Left lung (tissue), 10 donors: ENCODE data around the gene POP4. TPM values are rescaled to one million over a fixed set of nuclear protein-coding genes. Genes with fewer than 3 reads are reported as not detected.

Source experiments
- ATAC-seq: fragments of 200-7000 bp; cut with Tn5 transposase; one replicate; pipeline ENCODE4 v1.9.1; 2020; ENCODE audit warnings: moderate library complexity
- DNase-seq, 4 donors: peaks; one replicate each; pipeline ENCODE4 v3.0.0-alpha.2; 2013 to 2020
- H3K27ac ChIP-seq, 2 donors: fragments of 200-600 bp; sonication (generic) in 1 of 2; one replicate each; pipeline versions ENCODE4 v1.5.0 to v1.8.0; 2020 to 2021
- H3K27me3 ChIP-seq, 2 donors: fragments of 200-600 bp; sonication (generic) in 1 of 2; one replicate each; pipeline versions ENCODE4 v1.5.0 to v1.8.0; 2020 to 2021
- H3K36me3 ChIP-seq, 2 donors: fragments of 200-600 bp; sonication (generic) in 1 of 2; one replicate each; pipeline versions ENCODE4 v1.5.0 to v1.8.0; 2020 to 2021
- H3K4me1 ChIP-seq, 2 donors: fragments of 200-600 bp; one replicate each; pipeline ENCODE4 v1.8.0; 2021
- H3K4me3 ChIP-seq, 2 donors: fragments of 200-600 bp; sonication (generic) in 1 of 2; one replicate each; pipeline versions ENCODE4 v1.5.0 to v1.8.0; 2020 to 2021; ENCODE audit warnings: mild to moderate bottlenecking in 1 of 2
- H3K9me3 ChIP-seq, 2 donors: fragments of 200-600 bp; sonication (generic) in 1 of 2; one replicate each; pipeline versions ENCODE4 v1.5.0 to v1.8.0; 2020 to 2021
- CTCF ChIP-seq, 2 donors: fragments of 200-600 bp; sonication (generic) in 1 of 2; IDR thresholded peaks; one replicate each; pipeline versions ENCODE4 v1.5.0 to v1.8.0; 2021; ENCODE audit warnings: antibody characterized with exemption in 2 of 2
- intact Hi-C, 2 donors: fragments of 100-400 bp; cut with DNase I; formaldehyde crosslinking; loops; one replicate each; pipeline versions ENCODE4 v1.11.2 to v1.14.2; 2022
- polyA plus RNA-seq, 6 donors: library from polyadenylated mRNA; unstranded; fragments of 120-200 nt; gene quantifications; one replicate each; pipeline ENCODE4 v1.2.1, GENCODE V29; 2013; ENCODE audit not compliant: insufficient read length in 6 of 6
- total RNA-seq, 2 donors: library from RNA; stranded (reverse); fragmentation: NEBNext Ultra II Directional; extraction: Animal tissue kit (Norgen Biotek cat#: 25700); gene quantifications; one replicate each; pipeline ENCODE4 v1.2.1, GENCODE V29; 2021
- donor health status: DM: no; HTN: yes; CAD: no.
- donor health status: DM: no; HTN: no; CAD: no.

POP4 gene
- total and polyA plus RNA-seq, 8 donors = 49.2 to 66.9 (median 54.4) TPM

GRCh38 chr19:29598496-29598895 is 7.6 kb upstream of the POP4 start:
- H3K4me3 ChIP-seq = no peak overlapping the region
- H3K4me1 ChIP-seq = no peaks in the 10 kb centered on the region
- DNase-seq = no peak
- H3K27ac ChIP-seq = no peak overlapping the region
- H3K36me3 ChIP-seq = no peaks in the 10 kb centered on the region
- H3K9me3 ChIP-seq = no peaks in the 10 kb centered on the region
- no peak for ATAC-seq
- peaks cover 0 to 55% of the 10 kb centered on the region in 2 donors for H3K27me3 ChIP-seq
- intact Hi-C loops = no loop called here
- no peak for TF ChIP-seq CTCF (IDR thresholded peaks at IDR 0.05)

GRCh38 chr19:29603308-29603707 is 2.8 kb upstream of the POP4 start:
- Histone ChIP-seq H3K27ac (no peak overlapping the region), H3K36me3 (no peaks in the 10 kb centered on the region), H3K4me1 (peaks cover 7 to 21% of the 10 kb centered on the region in 2 donors), H3K9me3 (no peaks in the 10 kb centered on the region), H3K4me3 (no peak overlapping the region), H3K27me3 (peaks cover 0 to 8% of the 10 kb centered on the region in 2 donors)
- no peak for TF ChIP-seq CTCF (IDR thresholded peaks at IDR 0.05)
- DNase-seq (no peak), ATAC-seq (no peak)
- intact Hi-C loops = no loop called here

- intact Hi-C loops = loop anchor here in 1 of 2 donors (5.0 kb wide), 1 partner anchor 106 kb away; no protein-coding TSS in a partner anchor
These were observed 301 bp downstream of the POP4 start for GRCh38 chr19:29606420-29606747.

GRCh38 chr19:29609636-29610035 is 3.6 kb downstream of the POP4 start:
- Histone ChIP-seq H3K27ac (no peak overlapping the region), H3K4me3 (no peak overlapping the region), H3K36me3 (peaks cover 0 to 58% of the 10 kb centered on the region in 2 donors), H3K9me3 (no peaks in the 10 kb centered on the region), H3K4me1 (peaks cover 7 to 21% of the 10 kb centered on the region in 2 donors), H3K27me3 (no peaks in the 10 kb centered on the region)
- intact Hi-C loops = loop anchor here in 1 of 2 donors (5.0 kb wide), 1 partner anchor 103 kb away; no protein-coding TSS in a partner anchor
- no peak for TF ChIP-seq CTCF (IDR thresholded peaks at IDR 0.05)
- DNase-seq = no peak
- no peak for ATAC-seq

More at GRCh38 chr19:29606420-29606747, 301 bp downstream of the POP4 start:
- Histone ChIP-seq H3K27ac (peak overlapping the region; percentile 93 to 95), H3K4me3 (peak overlapping the region; percentile 61 to 62), H3K27me3 (no peaks in the 10 kb centered on the region), H3K36me3 (peaks cover 0 to 26% of the 10 kb centered on the region in 2 donors), H3K9me3 (no peaks in the 10 kb centered on the region), H3K4me1 (peaks cover 7 to 21% of the 10 kb centered on the region in 2 donors)
- no peak for TF ChIP-seq CTCF (IDR thresholded peaks at IDR 0.05)
- DNase-seq (no peak), ATAC-seq (peak; percentile 39)

- H3K9me3 ChIP-seq = no peaks in the 10 kb centered on the region
- H3K36me3 ChIP-seq = peaks cover 0 to 64% of the 10 kb centered on the region in 2 donors
- TF ChIP-seq CTCF (IDR thresholded peaks at IDR 0.05) = no peak
- H3K27me3 ChIP-seq = no peaks in the 10 kb centered on the region
- no peak for ATAC-seq
- H3K4me3 ChIP-seq = no peak overlapping the region
- H3K27ac ChIP-seq = no peak overlapping the region
- H3K4me1 ChIP-seq = peaks cover 7 to 16% of the 10 kb centered on the region in 2 donors
- intact Hi-C loops = no loop called here
- no peak for DNase-seq
These were observed 4.1 kb downstream of the POP4 start for GRCh38 chr19:29610213-29610573.
